ENCODE data around the gene TIGD6.
"Not testable (repeated sequence)": the region's sequence is repeated elsewhere in the genome, so short reads cannot be mapped to it uniquely, and the experiment has no call there.

TIGD6 gene

GRCh38 chr5:149969181-149969930 is 31.1 kb downstream of the TIGD6 start:
- DNase-seq (ENCODE audit: low spot score): no peak

- no peak for DNase-seq (ENCODE audit: low spot score)
These were observed 33.5 kb downstream of the TIGD6 start for GRCh38 chr5:149966946-149967345.

- no peak for DNase-seq (ENCODE audit: low spot score)
These were observed 36.7 kb downstream of the TIGD6 start for GRCh38 chr5:149963729-149964128.

- DNase-seq (ENCODE audit: low spot score): no peak
These were observed 37.7 kb downstream of the TIGD6 start for GRCh38 chr5:149962601-149963300.

- peak; percentile 9 for DNase-seq (ENCODE audit: low spot score)
These were observed 38.5 kb downstream of the TIGD6 start for GRCh38 chr5:149961957-149962409.

- DNase-seq (ENCODE audit: low spot score): no peak
These were observed 39.2 kb downstream of the TIGD6 start for GRCh38 chr5:149961186-149961685.

GRCh38 chr5:149960272-149961185 is 39.9 kb downstream of the TIGD6 start, which contains the start of gene SLC26A2:
Gene SLC26A2 (plus strand): TSS chr5:149960758. CDS start chr5:149977653, 16,895 bp downstream.
- DNase-seq (ENCODE audit: low spot score): peak; percentile 97

- DNase-seq (ENCODE audit: low spot score): peak; percentile 84
These were observed 40.8 kb downstream of the TIGD6 start for GRCh38 chr5:149959406-149960236.

GRCh38 chr5:149957855-149958254 is 42.6 kb downstream of the TIGD6 start:
- DNase-seq (ENCODE audit: low spot score): no peak

- no peak for DNase-seq (ENCODE audit: low spot score)
These were observed 43.8 kb downstream of the TIGD6 start for GRCh38 chr5:149956685-149957084.

- DNase-seq (ENCODE audit: low spot score): no peak
These were observed 45.7 kb downstream of the TIGD6 start for GRCh38 chr5:149954798-149955197.

- DNase-seq (ENCODE audit: low spot score): no peak
These were observed 46.9 kb downstream of the TIGD6 start for GRCh38 chr5:149953436-149954121.

- no peak for DNase-seq (ENCODE audit: low spot score)
These were observed 49.2 kb downstream of the TIGD6 start for GRCh38 chr5:149951138-149951749.

GRCh38 chr5:149948993-149949392 is 51.5 kb downstream of the TIGD6 start:
- no peak for DNase-seq (ENCODE audit: low spot score)

GRCh38 chr5:149946118-149946517 is 54.3 kb downstream of the TIGD6 start:
- no peak for DNase-seq (ENCODE audit: low spot score)

- no peak for DNase-seq (ENCODE audit: low spot score)
These were observed 55.8 kb downstream of the TIGD6 start, which contains the start of gene PDE6A for GRCh38 chr5:149944666-149945065. Gene PDE6A (minus strand): TSS chr5:149944793. CDS start chr5:149944673, 120 bp downstream.

GRCh38 chr5:149943177-149943949 is 57.1 kb downstream of the TIGD6 start:
- DNase-seq (ENCODE audit: low spot score): not testable (repeated sequence)

All from activated CD4-positive, alpha-beta T cell treated with anti-CD3 and anti-CD28 coated beads, Interleukin-2, Interleukin-4, amounts not matched to agents 100 ng/mL and 50 ng/mL, durations not matched to agents 16 hours and 8 hours (primary cell).